Testis (tissue), 3 donors: ENCODE results near the gene MEG3. TPM values are rescaled to one million over a fixed set of nuclear protein-coding genes. Genes with fewer than 3 reads are reported as not detected.

Experiments used
- DNase-seq: peaks from one replicate; pipeline ENCODE4 v3.0.0-alpha.2; 2019
- H3K27ac ChIP-seq, 2 donors: fragments of 200-600 bp; sonication (generic); one replicate each; pipeline ENCODE4 v1.5.1; 2019
- H3K27me3 ChIP-seq: fragments of 200-600 bp; sonication (generic); one replicate; pipeline ENCODE4 v1.5.1; 2019
- H3K36me3 ChIP-seq: fragments of 200-600 bp; sonication (generic); one replicate; pipeline ENCODE4 v1.5.1; 2017; ENCODE audit warnings: low read depth; ENCODE audit errors: missing control alignments
- H3K4me1 ChIP-seq: fragments of 200-600 bp; sonication (generic); one replicate; pipeline ENCODE4 v1.5.1; 2019
- H3K4me3 ChIP-seq, 2 donors: fragments of 200-600 bp; sonication (generic); one replicate each; pipeline ENCODE4 v1.5.1; 2017 to 2019
- H3K9me3 ChIP-seq: fragments of 200-600 bp; sonication (generic); one replicate; pipeline ENCODE4 v1.5.1; 2017
- CTCF ChIP-seq, 3 experiments: fragments of 450-650 bp in 2 of 3; fragments of 200-600 bp in 1 of 3; sonication (generic) in 1 of 3; IDR thresholded peaks; one replicate each; pipeline ENCODE4 v1.5.1; 2016 to 2019; ENCODE audit warnings: antibody characterized with exemption in 3 of 3, mild to moderate bottlenecking in 2 of 3, moderate library complexity in 1 of 3
- POLR2A ChIP-seq: fragments of 450-650 bp; IDR thresholded peaks from one replicate; pipeline ENCODE4 v1.6.1; 2017; ENCODE audit warnings: antibody characterized with exemption, mild to moderate bottlenecking, moderate library complexity
- WGBS, 2 donors: methylation state at CpG; one replicate each; pipeline ENCODE4 v1.1.5; 2018; 5-methylcytosine and 5-hydroxymethylcytosine counted together
- intact Hi-C: fragments of 100-400 bp; cut with DNase I; formaldehyde crosslinking; loops from one replicate; pipeline ENCODE4 v1.15.1; 2023; ENCODE audit warnings: low total_unique reads
- polyA plus RNA-seq: library from polyadenylated mRNA; stranded (reverse); fragments of 350-450 nt; fragmentation: Illumina TruSeq; extraction: RNeasy Lipid Tissue Mini Kit (QIAGEN cat#74804); gene quantifications from one replicate; pipeline ENCODE4 v1.2.3, GENCODE V29; 2014; ENCODE audit warnings: low read depth, low replicate concordance; ENCODE audit not compliant: insufficient read depth
- total RNA-seq, 2 donors: library from RNA; depleted of rRNA; stranded (reverse); fragments of >200 nt; gene quantifications; one replicate each; pipeline ENCODE4 v1.2.3, GENCODE V29; 2016

Gene MEG3
- total and polyA plus RNA-seq, 3 donors from 2014 or later, result 107 to 324 (median 228) TPM

DNA sequence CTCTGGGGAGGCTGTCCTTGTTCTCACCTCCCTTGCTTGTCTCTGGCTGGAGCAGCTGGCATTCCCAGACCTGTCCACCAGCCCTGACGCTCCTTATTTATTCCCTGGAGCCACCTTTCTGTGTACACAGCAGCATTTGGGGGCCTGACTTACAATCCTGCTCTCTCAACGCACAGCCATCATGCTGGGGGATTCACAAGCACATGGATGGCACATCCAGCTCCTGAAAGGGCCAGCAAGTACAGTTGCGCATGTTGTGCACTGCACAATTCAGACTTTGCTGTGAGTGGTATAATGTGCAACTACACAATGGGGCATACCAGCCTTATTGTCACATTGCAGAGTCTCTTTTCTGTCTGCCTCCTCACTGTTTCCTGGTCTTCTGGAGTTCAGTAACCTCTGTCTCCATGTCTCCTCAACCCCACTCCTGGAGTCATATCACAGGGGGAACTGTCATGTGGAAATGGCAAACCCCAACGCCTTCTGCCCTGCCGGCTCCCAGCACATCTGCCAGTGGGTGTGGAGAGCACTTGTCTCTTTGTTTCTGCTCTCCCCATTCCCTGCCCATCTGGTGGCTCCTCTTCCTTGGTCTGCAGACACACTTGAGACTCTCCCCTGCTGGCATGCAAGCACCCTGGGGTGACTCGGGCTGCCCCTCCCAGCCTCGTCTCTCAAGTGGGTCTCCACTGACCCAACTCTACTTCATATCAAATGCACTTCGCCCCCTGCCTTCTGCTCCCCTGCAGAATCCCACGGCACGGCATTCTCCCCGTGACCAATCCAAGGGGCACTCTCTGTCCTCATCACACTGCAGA is 41.2 kb upstream of the MEG3 start:
- DNase-seq, result no peak
- H3K27ac ChIP-seq, result no peak overlapping the region
- intact Hi-C loops, result no loop called here

GRCh38 chr14:100785338-100785615 is 40.6 kb upstream of the MEG3 start:
- 67 to 79% methylated on average over 4 of the region's 4 CpGs for WGBS, 2 donors
- no peak for DNase-seq
- intact Hi-C loops, result no loop called here
- Histone ChIP-seq H3K9me3 (no peaks in the 10 kb centered on the region), H3K27me3 (no peaks in the 10 kb centered on the region), H3K36me3 (no peaks in the 10 kb centered on the region), H3K4me1 (no peaks in the 10 kb centered on the region), H3K4me3 (no peak overlapping the region), H3K27ac (no peak overlapping the region)
- TF ChIP-seq POLR2A (no peak), CTCF (IDR thresholded peaks at IDR 0.05) (no peak)

More for the DNA sequence above, 41.2 kb upstream of the MEG3 start:
- H3K4me1 ChIP-seq, result no peaks in the 10 kb centered on the region
- H3K4me3 ChIP-seq, result no peak overlapping the region
- no peaks in the 10 kb centered on the region for H3K27me3 ChIP-seq
- TF ChIP-seq POLR2A (no peak), CTCF (IDR thresholded peaks at IDR 0.05) (no peak)
- 81 to 88% methylated on average over 8 to 11 of the region's 11 CpGs for WGBS, 2 donors
- no peaks in the 10 kb centered on the region for H3K9me3 ChIP-seq
- H3K36me3 ChIP-seq, result no peaks in the 10 kb centered on the region

DNA sequence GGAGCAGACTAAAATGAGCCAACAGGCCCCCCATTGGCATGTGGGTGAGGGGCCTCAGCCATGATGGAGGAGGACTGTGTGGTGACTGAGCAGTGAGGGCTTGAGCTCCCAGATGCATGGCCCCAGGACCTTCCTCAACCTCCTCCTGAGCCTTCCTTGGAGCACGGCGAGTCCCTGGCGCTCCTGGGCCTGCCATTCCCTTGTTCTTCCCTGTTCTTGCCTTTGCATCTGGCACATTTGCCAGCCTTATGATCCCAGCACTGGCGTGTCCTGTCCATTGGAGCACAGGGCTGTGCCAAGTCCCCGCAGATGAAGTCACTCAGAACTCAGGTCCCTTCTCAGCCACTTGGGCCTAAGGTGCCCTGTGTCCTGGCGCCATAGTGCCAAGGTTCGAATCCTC is 40.3 kb upstream of the MEG3 start:
- Histone ChIP-seq H3K9me3 (no peaks in the 10 kb centered on the region), H3K27me3 (no peaks in the 10 kb centered on the region), H3K4me3 (no peak overlapping the region), H3K36me3 (no peaks in the 10 kb centered on the region), H3K27ac (no peak overlapping the region), H3K4me1 (no peaks in the 10 kb centered on the region)
- 92 to 98% methylated on average over 4 to 7 of the region's 7 CpGs for WGBS, 2 donors
- intact Hi-C loops, result no loop called here
- no peak for DNase-seq
- TF ChIP-seq POLR2A (no peak), CTCF (IDR thresholded peaks at IDR 0.05) (no peak)

GRCh38 chr14:100786131-100786530 is 39.8 kb upstream of the MEG3 start:
- WGBS, 2 donors, result 64 to 78% methylated on average over 11 of the region's 11 CpGs
- TF ChIP-seq POLR2A (no peak), CTCF (IDR thresholded peaks at IDR 0.05) (no peak)
- intact Hi-C loops, result no loop called here

More at GRCh38 chr14:100786131-100786530, 39.8 kb upstream of the MEG3 start:
- no peaks in the 10 kb centered on the region for H3K4me1 ChIP-seq
- no peaks in the 10 kb centered on the region for H3K9me3 ChIP-seq
- no peaks in the 10 kb centered on the region for H3K27me3 ChIP-seq
- no peak overlapping the region for H3K4me3 ChIP-seq
- H3K27ac ChIP-seq, result no peak overlapping the region
- DNase-seq, result no peak
- no peaks in the 10 kb centered on the region for H3K36me3 ChIP-seq
